Stimulated activated CD8-positive, alpha-beta memory T cell treated with anti-CD3 and anti-CD28 coated beads, Interleukin-7, amount 100 ng/mL, for 4 hours (primary cell): ENCODE results near the gene SMPD2.
"Not testable (repeated sequence)": the region's sequence is repeated elsewhere in the genome, so short reads cannot be mapped to it uniquely, and the experiment has no call there.

Experiments used
- DNase-seq, 2 donors: peaks; one replicate each; pipeline ENCODE4 v3.0.0-alpha.2; 2020; ENCODE audit warnings: low read depth in 2 of 2

The SMPD2 gene

DNA sequence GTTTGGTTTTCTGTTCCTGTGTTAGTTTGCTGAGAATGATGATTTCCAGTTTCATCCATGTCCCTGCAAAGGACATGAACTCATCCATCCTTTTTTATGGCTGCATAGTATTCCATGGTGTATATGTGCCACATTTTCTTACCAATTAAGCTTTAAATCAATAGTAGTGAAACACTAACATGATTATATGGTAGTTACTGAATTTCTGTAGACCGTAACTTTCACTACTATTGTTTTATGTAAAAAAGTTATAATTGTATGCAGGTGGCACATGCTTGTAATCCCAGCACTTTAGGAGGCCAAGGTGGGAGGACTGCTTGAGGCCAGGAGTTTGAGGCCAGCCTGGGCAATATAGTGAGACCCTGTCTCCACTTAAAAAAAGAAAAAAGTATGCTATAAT is 20.7 kb downstream of the SMPD2 start:
- DNase-seq = not testable (repeated sequence)

DNA sequence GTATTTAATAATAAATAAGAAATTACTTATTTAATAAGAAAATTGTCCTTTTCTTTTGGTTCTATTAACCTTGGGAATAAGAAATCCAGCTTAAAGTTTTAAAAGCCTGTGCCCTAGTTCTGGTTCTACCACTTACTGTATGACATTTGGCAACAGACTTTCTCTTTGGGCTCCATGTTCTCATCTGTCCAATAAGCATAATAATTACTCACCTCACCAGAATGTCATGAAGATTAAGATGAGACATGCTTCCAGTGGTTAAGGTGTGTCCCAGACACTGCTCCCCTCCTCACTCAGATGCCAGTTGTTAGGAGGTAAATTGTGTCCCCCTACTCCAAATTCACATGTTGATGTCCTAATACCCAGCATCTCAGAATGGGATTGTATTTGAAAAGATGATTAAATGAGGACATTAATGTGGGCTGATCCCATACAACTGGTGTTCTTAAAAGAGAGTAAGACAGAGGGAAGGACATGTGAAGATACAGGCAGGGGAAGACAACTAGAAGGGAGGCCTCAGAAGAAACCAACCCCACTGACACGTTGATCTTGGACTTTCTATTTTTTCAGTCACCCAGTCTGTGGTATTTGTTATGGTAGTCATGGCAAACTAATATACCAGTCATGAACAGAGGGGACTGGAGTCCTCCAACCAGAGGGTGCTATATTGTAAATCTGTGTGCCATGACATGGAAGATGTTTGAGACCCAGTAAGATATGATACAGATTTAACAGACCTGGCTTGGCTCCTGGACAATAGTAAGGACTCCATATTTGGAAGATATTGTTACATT is 21.4 kb downstream of the SMPD2 start:
- DNase-seq = no peak

DNA sequence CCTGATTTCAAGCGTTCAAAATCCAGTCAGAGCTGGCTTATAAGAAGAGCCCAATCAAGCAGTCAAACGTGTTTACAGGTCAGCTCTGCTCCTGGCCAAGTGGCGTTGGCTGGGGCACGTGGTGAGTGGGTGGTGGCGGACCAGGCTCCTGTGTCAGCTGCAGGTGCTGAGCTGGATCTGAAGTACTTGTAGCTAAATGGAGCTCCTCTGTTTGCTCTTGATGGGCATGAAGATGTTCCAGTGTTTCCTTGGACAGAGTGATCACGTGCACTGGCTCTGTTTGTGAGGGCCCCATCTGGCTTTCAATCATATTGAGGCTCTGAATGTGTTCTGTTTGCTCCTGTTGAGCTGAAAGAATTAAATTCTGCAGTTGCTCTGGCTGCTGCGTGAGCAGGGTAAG is 25.2 kb downstream of the SMPD2 start:
- DNase-seq = no peak

DNA sequence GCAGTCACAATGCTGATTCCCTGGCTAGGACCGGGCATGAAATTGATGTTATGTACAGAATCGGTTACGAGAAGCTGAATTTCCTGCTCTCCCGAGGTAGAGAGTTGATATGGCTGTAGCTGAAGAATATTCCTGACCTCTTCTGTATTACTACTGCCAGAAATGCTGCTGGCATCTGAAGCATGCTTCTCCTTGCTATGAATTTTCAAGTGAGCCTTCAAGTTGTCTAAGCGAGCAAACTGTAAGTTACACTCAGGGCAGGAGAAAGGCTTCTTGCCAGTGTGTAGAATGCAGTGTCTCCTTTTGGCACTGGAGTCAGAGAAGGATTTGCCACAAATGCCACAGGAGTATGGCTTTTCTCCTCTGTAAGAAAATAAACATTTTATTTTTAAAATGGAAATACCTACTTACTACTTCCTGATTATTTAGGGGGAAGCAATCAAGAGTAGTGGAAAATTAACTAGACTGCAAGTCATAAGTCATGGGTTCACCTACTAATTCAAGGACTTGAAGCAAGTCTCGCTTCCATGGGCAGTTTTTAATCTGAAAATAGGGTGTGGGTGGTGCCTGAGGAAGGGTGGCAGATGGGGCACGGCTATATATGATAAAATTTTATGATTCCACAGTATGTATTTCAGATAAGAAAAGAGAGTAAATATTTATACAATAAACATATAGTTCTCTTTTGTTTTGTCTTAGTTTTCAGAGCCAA is 25.8 kb downstream of the SMPD2 start:
- no peak for DNase-seq

DNA sequence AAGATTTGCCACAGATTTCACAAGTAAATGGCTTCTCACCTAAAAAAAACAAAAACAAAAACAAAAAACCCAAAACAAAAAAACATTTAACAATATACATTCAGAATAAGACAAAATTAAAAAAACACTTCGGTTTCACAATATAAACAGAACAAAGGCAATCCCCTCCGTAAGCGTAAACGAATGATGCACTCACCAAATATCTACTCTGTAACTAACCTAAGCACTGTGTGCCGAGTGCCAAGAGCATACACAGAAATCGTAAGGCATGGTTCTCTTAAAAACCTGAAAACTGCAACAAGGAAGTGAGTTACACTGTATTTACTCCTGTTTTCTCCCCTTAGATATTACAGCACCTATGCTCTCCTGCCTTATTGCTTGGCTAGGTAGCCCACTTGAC is 27.2 kb downstream of the SMPD2 start:
- DNase-seq = no peak

DNA sequence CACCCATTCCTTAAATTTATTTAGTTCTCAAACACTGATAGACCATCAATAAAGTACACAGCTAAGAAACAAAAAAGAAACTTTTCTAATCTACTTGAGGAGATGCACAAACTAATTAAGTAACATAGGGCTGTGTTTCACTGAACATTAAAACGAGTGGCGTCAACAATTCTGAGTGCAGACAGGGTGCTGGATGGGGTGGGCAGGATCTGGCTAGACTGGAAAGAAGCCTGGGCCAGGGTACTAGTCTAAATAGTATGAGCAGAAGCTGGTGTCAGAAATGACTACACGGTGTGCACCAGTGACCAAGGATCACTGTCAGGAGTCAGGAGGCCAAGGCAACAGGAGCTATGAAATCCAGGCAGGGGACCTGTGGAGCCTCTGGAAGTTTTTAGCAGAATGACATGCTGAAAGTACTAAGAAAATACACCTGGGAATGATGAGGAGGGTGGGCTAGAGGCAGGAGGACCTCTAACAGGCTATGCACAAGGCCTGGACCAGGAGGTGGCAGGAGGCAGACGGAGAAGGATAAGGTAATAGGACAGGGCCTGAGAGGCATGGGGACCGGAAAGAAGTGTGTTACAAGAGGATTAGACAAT is 29.2 kb downstream of the SMPD2 start:
- no peak for DNase-seq

DNA sequence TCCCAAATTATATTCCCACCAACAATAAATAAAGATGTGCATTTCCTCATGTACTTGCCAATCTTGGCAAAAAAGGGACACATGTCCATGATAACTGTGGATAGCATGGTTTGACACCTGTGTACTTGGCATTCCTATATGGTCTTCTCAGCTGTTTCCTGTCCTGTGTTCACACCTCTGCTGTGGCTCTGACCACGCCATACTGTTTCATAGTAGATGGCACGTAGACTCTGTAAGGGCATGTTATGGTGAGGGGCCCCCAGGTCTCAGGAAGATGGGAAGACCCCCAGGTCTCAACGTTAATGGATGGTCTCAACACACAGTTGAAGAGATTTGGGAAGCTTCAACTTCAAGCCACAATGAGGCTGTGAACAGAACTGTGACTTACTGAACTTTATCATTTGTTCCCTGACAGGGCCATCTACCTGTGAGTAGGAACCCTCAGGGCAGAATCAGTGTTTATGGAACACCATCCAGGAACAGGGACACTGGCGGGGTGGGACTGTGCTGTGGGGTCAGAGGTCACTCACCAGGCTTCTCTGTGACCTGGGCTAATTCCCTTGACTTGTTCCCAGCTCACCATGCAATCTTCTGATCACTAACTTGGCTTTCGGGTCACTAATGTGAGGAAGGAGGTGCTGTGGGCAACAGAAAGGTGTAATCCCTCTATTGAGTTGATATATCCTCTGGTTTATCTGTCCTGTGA is 30.7 kb downstream of the SMPD2 start:
- no peak for DNase-seq

DNA sequence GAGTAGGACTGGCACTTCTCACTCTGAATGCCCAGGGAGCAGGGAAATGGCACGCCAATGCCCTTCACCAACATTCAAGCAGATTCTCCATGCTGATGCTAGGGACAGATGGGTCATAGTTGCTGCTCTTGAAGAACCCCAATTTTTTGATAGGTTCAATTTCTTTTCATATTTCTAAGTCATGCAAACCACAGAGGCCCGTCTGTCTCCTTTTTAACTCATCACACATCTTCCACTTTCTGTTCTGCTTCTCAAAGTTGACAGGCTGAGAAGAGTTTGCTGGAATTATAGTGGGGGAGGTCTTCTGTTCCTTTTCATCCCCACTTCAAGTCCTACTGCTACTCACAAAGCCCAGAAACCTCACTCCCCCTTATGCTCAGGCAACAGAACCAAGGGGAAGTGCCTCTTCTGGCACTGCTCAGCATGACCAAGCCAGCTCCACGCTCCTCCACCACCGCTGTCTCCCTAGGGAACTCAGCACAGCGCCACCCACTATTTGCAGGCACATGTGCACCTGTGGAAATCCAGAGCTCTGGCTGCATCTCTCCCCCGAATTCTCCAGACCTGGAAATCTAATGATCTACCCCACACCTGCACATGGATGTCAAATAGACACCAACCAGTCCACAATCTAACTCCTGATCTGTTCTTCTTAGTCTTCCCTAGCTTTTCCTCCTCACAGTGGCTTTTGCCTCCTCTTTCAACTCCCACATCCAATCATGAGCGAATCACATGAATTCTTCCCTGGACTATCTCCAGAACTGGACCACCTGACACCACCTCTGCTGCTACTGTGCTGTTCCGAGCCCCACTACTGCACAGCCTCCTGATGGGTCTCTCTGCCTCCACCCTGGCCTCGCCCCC is 31.8 kb downstream of the SMPD2 start:
- no peak for DNase-seq

DNA sequence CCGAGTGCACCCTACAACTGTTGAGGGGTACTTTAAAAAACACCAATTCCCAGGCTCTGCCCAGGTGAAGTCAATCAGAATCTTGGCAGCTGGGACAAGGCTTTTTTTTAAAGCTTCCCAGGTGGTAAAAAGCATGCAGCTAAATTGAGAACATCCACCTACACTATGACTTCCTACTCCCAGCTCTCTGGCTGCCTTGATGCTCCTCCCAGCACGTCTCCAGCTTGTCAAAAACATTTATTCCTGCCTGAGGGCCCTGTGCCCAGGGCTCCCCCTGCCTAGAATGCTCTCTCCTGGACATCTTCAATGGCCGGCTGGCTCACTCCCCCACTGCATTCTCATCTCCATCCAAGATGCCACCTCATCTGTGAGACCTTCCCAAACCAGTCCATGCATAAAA is 32.6 kb downstream of the SMPD2 start:
- no peak for DNase-seq

DNA sequence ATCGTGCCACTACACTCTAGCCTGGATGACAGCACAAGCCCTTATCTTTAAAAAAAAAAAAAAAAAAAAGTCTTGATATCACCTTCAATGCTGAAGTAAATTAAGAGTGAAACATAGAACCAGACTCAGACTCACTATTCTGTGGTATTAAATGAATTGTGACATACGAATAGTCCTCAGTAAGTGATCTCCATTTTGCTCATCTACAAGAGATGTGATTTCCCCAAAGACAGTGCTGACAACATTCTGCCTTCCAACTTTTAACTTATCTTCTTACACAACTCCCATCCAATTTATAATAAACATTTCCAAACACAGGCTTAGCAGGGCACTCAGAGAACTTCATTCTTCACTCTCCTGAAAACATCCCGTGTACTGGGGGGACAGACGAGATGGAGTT is 34.5 kb downstream of the SMPD2 start:
- no peak for DNase-seq

DNA sequence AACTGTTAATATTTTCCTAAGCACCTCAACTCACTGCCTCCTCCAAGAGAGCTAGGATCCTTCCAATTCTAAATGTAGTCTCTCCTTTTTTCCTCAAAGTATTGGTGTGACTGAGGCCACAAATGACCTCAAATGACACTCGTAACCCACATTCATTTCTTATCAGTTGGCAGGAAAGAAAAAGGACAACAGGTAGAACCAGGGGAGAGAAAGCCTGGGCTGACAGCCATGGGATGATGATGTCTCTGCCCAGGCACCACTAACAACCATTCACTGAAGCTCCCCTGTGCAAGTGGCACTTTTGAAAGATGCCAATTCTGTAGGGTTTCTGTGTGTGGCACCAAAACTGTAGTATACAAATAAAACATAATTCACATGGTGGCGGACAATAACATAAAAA is 35.1 kb downstream of the SMPD2 start:
- DNase-seq = no peak

DNA sequence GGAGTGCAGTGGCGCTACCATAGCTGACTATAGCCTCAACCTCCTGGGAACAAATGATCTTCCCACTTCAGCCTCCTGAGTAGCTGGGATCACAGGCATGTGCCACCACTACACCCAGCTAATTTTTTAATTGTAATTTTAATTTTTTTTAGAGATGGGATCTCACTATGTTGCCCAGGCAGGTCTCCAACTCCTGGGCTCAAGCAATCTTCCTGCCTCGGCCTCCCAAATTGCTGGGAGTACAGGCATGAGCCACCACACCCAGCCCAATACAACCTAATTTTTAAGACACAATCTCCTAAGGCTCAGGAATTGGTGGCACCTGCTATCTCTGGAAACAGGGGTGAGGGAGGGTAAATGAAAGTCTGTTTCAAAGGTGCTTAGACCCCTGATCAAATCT is 36.7 kb downstream of the SMPD2 start:
- DNase-seq = no peak

DNA sequence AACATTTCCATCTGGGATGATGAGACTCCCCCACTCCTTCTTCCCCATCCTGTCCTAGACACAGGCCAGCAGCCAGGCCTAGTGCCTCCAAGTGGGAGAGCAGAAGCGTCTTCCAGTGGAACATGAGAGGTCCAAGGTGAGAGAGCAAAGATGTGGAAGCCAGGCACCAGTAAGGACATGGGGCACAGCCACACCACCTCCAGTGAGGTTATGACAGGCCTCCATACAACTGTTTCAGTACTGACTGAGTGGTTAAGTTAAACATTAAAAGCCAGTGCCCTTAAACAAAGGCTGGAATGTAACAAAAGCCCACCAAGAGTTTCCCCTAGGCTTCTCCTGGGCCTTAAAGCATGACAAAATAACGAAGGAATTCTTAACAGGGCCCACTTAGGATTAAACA is 37.2 kb downstream of the SMPD2 start:
- no peak for DNase-seq

DNA sequence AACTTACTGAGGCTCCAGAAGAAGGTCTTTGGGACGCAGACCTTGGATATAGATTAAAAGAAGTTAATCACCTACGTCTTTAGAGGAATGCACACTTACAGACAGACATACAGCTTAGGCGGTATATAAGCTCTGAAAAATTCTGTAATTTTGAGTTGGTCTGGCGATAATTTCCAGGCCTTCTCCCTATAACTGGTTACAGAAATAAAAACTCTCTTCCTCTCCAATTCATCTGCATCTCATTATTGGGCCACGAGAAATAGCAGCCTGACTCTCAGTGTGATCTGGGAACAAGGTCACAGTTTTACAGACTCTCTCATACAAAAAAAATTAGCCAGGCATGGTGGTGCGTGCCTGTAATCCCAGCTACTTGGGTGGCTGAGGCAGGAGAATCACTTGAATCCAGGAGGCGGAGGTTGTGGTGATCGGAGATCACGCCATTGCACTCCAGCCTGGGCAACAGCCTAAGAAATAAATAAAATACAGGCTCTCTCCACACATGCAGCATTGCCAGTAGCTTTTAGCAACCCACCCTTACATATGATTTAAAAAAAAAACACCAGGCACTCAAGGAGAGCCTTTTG is 37.8 kb downstream of the SMPD2 start:
- no peak for DNase-seq

DNA sequence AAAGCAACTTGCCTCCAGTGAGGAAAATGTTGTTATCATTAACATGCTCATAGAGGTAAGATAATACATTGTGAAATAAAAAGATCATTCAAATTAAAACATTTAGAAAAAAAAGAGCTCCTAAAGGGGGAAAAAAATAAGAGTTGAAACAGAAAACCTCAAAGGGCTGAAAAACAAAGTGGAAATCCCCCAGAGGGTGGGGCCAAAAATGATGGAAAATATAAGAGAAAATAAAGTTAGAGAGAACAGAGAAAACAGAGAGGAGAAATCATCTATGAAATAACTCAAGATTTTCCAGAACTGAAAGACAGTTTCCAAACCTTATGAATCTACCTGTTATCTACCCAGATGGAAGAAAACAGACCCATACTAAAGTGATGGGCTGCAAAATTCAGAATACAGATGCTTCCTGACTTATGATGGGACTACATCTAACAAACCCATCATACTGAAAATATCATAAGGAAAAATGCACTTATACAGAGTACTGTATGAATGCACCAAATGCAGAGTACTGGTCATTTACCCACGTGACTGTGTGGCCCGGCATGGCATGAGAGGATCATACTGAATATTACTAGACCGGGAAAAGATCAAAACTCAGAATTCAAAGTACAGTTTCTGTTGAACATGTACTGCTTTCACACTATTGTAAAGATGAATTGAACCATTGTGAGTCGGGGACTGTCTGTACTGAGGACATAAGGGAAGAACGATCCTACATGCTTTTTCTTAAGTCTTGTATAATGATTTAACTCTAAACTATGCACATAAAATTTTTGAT is 38.5 kb downstream of the SMPD2 start:
- no peak for DNase-seq

DNA sequence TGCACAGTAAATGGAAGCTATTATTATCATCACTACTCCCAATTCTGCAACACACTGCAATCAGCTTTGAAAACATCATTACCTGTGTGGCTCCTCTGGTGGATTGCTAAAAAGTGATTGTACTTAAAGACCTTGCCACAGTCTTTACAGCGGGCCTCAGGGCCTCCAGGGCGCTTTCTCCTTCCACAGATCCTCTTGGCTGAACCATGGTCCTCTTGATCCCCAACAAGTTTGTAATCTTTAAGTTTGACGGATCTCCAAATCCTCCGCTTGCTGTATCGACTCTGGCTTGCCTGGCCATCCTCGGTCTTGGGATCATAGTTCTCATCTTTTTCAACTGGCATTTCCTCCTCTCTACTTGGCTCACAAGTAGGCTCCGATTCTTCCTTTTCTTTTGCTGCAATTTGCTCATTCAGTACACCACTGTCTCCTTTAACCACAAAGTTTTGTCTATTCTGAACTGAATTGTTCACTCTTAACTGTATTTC is 40.5 kb downstream of the SMPD2 start:
- DNase-seq = no peak

DNA sequence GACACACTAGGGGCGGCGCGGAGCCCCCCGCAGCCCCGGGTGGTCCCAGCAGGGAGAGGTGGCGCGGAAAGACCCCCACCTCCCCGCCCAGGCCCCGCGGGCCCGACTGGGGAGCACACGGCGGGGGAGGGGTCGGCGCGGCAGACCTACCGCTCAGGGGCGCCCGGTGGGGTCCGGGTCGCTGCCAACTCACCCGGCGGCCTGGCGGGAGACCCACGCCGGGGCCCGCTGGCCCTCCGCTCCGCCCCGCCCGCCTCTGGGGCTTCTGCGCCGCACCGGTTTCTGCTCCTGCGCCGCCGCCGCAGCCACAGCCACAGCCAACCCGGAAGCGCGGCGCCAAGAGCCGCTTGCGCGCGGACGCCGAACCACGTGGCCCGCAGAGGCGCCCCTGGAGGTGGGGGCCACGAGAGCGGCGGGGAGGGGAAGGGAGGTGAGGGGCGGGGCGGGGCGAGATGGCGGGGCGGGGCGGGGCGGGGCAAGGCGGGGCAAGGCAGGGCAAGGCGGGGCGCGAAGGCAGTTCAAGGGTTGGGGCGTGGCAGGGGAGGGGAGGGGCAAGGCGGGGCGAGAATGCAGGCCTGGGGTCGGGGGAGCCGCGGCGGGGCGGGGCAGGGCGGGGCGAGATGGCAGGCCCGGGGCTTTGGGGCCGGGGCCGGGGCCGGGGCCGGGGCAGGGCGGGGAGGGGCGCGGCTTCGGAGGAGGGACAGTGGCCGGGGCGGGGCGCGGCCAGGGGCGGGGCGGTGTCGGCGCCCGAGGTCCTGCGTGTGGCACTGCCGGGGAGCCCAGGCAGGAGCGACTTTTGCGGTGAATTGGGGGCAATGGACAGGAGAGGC is 42.6 kb downstream of the SMPD2 start, which contains the start of gene ZBTB24:
TSS of gene ZBTB24 (minus strand) at position 315 of the 830 bp plus-strand sequence. CDS start 1,193 bp downstream, outside the sequence.
- DNase-seq = peak; percentile 74 to 88

DNA sequence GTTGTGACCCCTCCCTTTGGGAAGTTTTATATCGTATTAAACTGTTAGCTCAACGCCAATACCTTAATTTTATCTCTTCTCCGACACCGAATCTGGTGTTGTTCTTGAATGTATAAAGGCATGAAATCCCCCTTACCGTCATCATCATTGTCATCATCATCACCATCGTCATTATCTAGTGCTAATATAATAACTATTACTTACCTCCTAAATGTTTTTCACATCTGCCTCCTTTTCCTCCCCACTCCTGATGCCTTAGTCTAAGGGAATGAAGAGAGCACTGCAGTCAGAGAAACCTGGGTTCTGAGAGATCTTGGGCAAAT is 43.2 kb downstream of the SMPD2 start:
- DNase-seq = no peak

DNA sequence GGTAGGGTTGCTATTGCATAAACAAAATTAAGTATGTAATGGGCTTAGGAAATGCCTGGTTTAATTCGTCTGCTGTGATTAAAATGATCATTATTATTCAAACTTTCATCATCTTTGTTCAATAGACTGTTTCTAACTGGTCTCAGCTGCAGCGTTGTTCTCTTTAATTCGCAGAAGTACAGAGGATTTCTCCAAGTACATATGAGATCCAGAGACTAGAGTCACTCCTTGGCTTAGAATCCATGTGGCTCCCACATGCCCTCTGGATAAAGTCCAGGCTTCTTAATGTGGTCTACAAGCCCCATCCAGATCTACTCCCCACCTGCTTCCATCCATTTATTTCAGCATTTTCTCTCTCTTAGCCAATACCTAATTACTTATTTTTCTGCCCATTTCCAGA is 43.6 kb downstream of the SMPD2 start:
- DNase-seq = no peak
